Type B pancreatic cell (in vitro differentiated cells): Measurements from ENCODE around the gene ARIH2. TPM values are rescaled to one million over a fixed set of nuclear protein-coding genes. Genes with fewer than 3 reads are reported as not detected.

Source experiments
- DNase-seq: peaks from one replicate; pipeline ENCODE4 v3.0.0; 2021; ENCODE audit warnings: mixed read lengths; ENCODE audit not compliant: unreplicated experiment; ENCODE audit errors: extremely low spot score
- H3K27ac Mint-ChIP-seq: 2 replicates; pipeline ENCODE4 v1.8.0; 2021; ENCODE audit warnings: mild to moderate bottlenecking, mixed read lengths
- H3K27me3 Mint-ChIP-seq: 2 replicates; pipeline ENCODE4 v1.8.0; 2021; ENCODE audit warnings: mixed read lengths
- H3K36me3 Mint-ChIP-seq: 2 replicates; pipeline ENCODE4 v1.8.0; 2021; ENCODE audit warnings: mixed read lengths
- H3K4me1 Mint-ChIP-seq: one replicate; pipeline ENCODE4 v1.8.0; 2021; ENCODE audit warnings: mixed read lengths; ENCODE audit not compliant: unreplicated experiment
- H3K4me3 Mint-ChIP-seq: 2 replicates; pipeline ENCODE4 v1.8.0; 2021; ENCODE audit warnings: mild to moderate bottlenecking, mixed read lengths
- H3K9me3 Mint-ChIP-seq: 2 replicates; pipeline ENCODE4 v1.8.0; 2021; ENCODE audit warnings: mixed read lengths
- microRNA-seq: library from miRNA; unstranded; fragments of <30 nt; microRNA quantifications from one replicate; pipeline ENCODE4, GENCODE V29; 2020
- total RNA-seq: library from RNA; stranded (reverse); gene quantifications from 2 replicates; pipeline ENCODE4 v1.2.1, GENCODE V29; 2021; ENCODE audit warnings: low replicate concordance
- TF ChIP-seq, protein P1 (sequence below): fragments of 200-600 bp; sonication (generic); conservative IDR thresholded peaks from 2 replicates; pipeline ENCODE4 v1.5.0; 2021; ENCODE audit warnings: antibody characterized with exemption, mild to moderate bottlenecking

The ARIH2 gene
- total RNA-seq, 1 donor from 2014 or later = 84.4 TPM

DNA sequence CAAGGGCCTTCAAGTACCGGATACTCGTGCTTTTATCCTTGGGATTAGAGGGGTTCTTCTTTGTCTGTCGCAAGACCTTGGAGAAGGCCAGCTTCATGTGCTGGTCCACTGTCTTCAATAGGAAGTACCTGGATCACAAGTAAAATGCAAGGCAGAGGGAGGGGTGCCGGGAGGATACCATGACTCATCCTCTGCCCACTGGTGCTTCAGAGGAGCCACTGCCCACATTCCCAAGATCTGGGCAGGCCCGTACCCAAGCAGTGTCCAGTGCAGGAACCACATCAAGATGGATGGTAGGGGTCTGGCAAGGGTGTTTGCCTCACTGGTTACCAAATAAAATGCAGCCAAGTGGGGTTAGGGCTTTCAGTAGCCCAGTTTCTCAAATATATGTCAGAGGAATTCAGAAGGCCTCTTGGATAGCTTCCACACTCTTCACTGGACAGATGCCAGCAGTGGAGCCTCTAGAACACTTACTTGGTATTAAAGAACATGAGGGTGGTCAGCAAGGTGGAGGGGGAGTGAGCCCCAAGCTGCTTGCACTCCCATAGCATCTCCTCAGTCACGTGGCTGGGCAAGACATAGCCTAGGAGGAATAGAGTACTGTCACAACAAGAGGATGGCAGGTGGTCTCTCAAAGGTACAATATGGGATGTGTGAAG, 114.1 kb downstream of the ARIH2 start:
- H3K27ac Mint-ChIP-seq = no peak overlapping the region
- peaks cover 27% of the 10 kb centered on the region for H3K36me3 Mint-ChIP-seq
- no peaks in the 10 kb centered on the region for H3K27me3 Mint-ChIP-seq
- H3K9me3 Mint-ChIP-seq = no peaks in the 10 kb centered on the region
- H3K4me1 Mint-ChIP-seq = peaks cover 18% of the 10 kb centered on the region
- TF ChIP-seq, protein P1, sequence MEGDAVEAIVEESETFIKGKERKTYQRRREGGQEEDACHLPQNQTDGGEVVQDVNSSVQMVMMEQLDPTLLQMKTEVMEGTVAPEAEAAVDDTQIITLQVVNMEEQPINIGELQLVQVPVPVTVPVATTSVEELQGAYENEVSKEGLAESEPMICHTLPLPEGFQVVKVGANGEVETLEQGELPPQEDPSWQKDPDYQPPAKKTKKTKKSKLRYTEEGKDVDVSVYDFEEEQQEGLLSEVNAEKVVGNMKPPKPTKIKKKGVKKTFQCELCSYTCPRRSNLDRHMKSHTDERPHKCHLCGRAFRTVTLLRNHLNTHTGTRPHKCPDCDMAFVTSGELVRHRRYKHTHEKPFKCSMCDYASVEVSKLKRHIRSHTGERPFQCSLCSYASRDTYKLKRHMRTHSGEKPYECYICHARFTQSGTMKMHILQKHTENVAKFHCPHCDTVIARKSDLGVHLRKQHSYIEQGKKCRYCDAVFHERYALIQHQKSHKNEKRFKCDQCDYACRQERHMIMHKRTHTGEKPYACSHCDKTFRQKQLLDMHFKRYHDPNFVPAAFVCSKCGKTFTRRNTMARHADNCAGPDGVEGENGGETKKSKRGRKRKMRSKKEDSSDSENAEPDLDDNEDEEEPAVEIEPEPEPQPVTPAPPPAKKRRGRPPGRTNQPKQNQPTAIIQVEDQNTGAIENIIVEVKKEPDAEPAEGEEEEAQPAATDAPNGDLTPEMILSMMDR = no peak
- H3K4me3 Mint-ChIP-seq = no peak overlapping the region
- no peak for DNase-seq

- no peak overlapping the region for H3K4me3 Mint-ChIP-seq
- H3K4me1 Mint-ChIP-seq = peaks cover 2% of the 10 kb centered on the region
- TF ChIP-seq, protein P1 = no peak
- H3K27me3 Mint-ChIP-seq = no peaks in the 10 kb centered on the region
- DNase-seq = no peak
- no peak overlapping the region for H3K27ac Mint-ChIP-seq
- H3K36me3 Mint-ChIP-seq = peaks cover 16% of the 10 kb centered on the region
- H3K9me3 Mint-ChIP-seq = no peaks in the 10 kb centered on the region
These were observed 116.0 kb downstream of the ARIH2 start for GRCh38 chr3:49034650-49035049.

GRCh38 chr3:49035281-49035680, 116.6 kb downstream of the ARIH2 start:
- H3K9me3 Mint-ChIP-seq = no peaks in the 10 kb centered on the region
- H3K36me3 Mint-ChIP-seq = peaks cover 16% of the 10 kb centered on the region
- H3K27ac Mint-ChIP-seq = no peak overlapping the region
- no peaks in the 10 kb centered on the region for H3K27me3 Mint-ChIP-seq
- TF ChIP-seq, protein P1 = no peak
- H3K4me3 Mint-ChIP-seq = no peak overlapping the region
- no peaks in the 10 kb centered on the region for H3K4me1 Mint-ChIP-seq
- DNase-seq = no peak

Small RNA genes lying within 50 kb of the gene (microRNA-seq; reads per million reads assigned to microRNA genes)
- gene MIR191 = 6,900 reads per million, percentile 93 among the genes with 10 or more reads in this experiment
- gene MIR425 = 8,939 reads per million, percentile 95 among the genes with 10 or more reads in this experiment

Other genes starting within 250 kb of the ARIH2 start
- 20.1 and 22.1 TPM in 2 replicates for gene NCKIPSD, start 232.9 kb upstream of the ARIH2 start, total RNA-seq
- gene IP6K2, start 201.6 kb upstream of the ARIH2 start, total RNA-seq = 104 and 145 TPM in 2 replicates
- 40.3 and 44.1 TPM in 2 replicates for gene PRKAR2A, start 71.0 kb upstream of the ARIH2 start, total RNA-seq
- gene SLC25A20, start 20.0 kb upstream of the ARIH2 start, total RNA-seq = 15.2 and 15.3 TPM in 2 replicates
- 47.4 and 54.8 TPM in 2 replicates for gene P4HTM, start 71.4 kb downstream of the ARIH2 start, total RNA-seq
- gene WDR6, start 88.5 kb downstream of the ARIH2 start, total RNA-seq = 272 and 334 TPM in 2 replicates
- 31.2 and 36.0 TPM in 2 replicates for gene DALRD3, start 99.7 kb downstream of the ARIH2 start, total RNA-seq
- gene NDUFAF3, start 103.3 kb downstream of the ARIH2 start, total RNA-seq = 62.0 and 67.0 TPM in 2 replicates
- 221 and 256 TPM in 2 replicates for gene IMPDH2, start 110.6 kb downstream of the ARIH2 start, total RNA-seq
- gene QRICH1, start 175.2 kb downstream of the ARIH2 start, total RNA-seq = 115 and 123 TPM in 2 replicates
- 408 and 480 TPM in 2 replicates for gene QARS1, start 185.9 kb downstream of the ARIH2 start, total RNA-seq
- gene USP19, start 202.0 kb downstream of the ARIH2 start, total RNA-seq = 83.0 and 86.4 TPM in 2 replicates
- gene LAMB2, start 214.2 kb downstream of the ARIH2 start, total RNA-seq = 277 and 316 TPM in 2 replicates
- gene CCDC71, start 247.5 kb downstream of the ARIH2 start, total RNA-seq = 27.4 and 28.5 TPM in 2 replicates